SK-N-MC (cell line): ENCODE data around the gene CD69.
A peak's percentile ranks its signal among the peaks of the same experiment; 100 is the strongest.
"Not testable (repeated sequence)": the region's sequence is repeated elsewhere in the genome, so short reads cannot be mapped to it uniquely, and the experiment has no call there.

ENCODE experiments used
- DNase-seq: peaks from one replicate; pipeline ENCODE4 v3.0.0-alpha.2; 2011; ENCODE audit warnings: low read depth, low spot score
- H3K27ac ChIP-seq: fragments of 200-600 bp; sonication (generic); 2 replicates; pipeline ENCODE4 v1.5.1; 2016; ENCODE audit warnings: mixed run types
- H3K36me3 ChIP-seq: fragments of 200-600 bp; sonication (generic); 2 replicates; pipeline ENCODE4 v1.6.1; 2017; ENCODE audit warnings: antibody characterized with exemption, low read length, mixed read lengths; ENCODE audit not compliant: insufficient read depth
- H3K4me3 ChIP-seq: fragments of 200-600 bp; sonication (generic); 2 replicates; pipeline ENCODE4 v1.5.1; 2016
- H3K9ac ChIP-seq: fragments of 200-600 bp; sonication (generic); 2 replicates; pipeline ENCODE4 v1.8.0; 2017; ENCODE audit warnings: mixed run types, mixed read lengths; ENCODE audit not compliant: insufficient read length
- H3K9me3 ChIP-seq: fragments of 200-600 bp; sonication (generic); 2 replicates; pipeline ENCODE4 v1.6.1; 2017; ENCODE audit warnings: low read depth, mild to moderate bottlenecking, antibody characterized with exemption, low read length, moderate library complexity, mixed read lengths
- EZH2 ChIP-seq: fragments of 200-600 bp; sonication (generic); IDR thresholded peaks from one replicate; pipeline ENCODE4 v1.6.1; 2017; ENCODE audit warnings: antibody characterized with exemption
- FOXP2 ChIP-seq: optimal IDR thresholded peaks from 2 replicates; pipeline ENCODE3; 2011; ENCODE audit warnings: mild to moderate bottlenecking, moderate library complexity; ENCODE audit not compliant: insufficient read depth; ENCODE audit errors: extremely low read length, control extremely low read depth
- POLR2AphosphoS5 ChIP-seq: IDR thresholded peaks from 2 replicates; pipeline ENCODE4 v1.6.1; 2012; ENCODE audit warnings: mild to moderate bottlenecking, low read depth, low read length, borderline replicate concordance

Gene CD69

GRCh38 chr12:9708853-9709252, 51.8 kb downstream of the CD69 start:
- Histone ChIP-seq H3K4me3 (no peak overlapping the region), H3K36me3 (no peaks in the 10 kb centered on the region), H3K9me3 (no peaks in the 10 kb centered on the region), H3K27ac (no peak overlapping the region), H3K9ac (no peak overlapping the region)
- TF ChIP-seq POLR2AphosphoS5 (no peak), EZH2 (no peak)
- no peak for DNase-seq

GRCh38 chr12:9707864-9708808, 52.6 kb downstream of the CD69 start:
- no peak overlapping the region for H3K27ac ChIP-seq
- no peak overlapping the region for H3K9ac ChIP-seq
- DNase-seq, result peak; percentile 14
- TF ChIP-seq EZH2, result no peak
- no peak for TF ChIP-seq POLR2AphosphoS5
- TF ChIP-seq FOXP2, result no peak
- no peaks in the 10 kb centered on the region for H3K36me3 ChIP-seq
- no peak overlapping the region for H3K4me3 ChIP-seq
- no peaks in the 10 kb centered on the region for H3K9me3 ChIP-seq

DNA sequence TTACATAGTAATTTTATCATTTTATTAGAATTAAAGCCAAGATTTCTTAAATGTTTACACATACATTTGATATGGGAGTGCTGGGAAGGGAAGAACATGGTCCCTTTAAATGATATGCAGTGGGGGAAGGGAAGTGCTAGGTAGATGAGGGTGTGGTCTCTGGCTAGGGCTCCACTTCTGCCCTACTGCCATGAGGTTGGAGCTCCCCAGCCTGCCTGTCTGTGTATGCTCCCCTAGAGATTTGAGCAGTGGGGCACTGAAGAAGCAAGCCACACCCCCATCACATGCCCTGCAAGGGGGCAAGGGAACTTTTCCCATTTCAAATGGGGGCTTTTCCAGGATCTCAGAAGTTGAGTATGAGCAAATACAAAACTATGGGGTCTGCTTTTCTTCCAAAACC, 53.3 kb downstream of the CD69 start:
- Histone ChIP-seq H3K9me3 (no peaks in the 10 kb centered on the region), H3K27ac (no peak overlapping the region), H3K9ac (no peak overlapping the region), H3K36me3 (no peaks in the 10 kb centered on the region), H3K4me3 (no peak overlapping the region)
- TF ChIP-seq POLR2AphosphoS5, result no peak
- TF ChIP-seq EZH2, result no peak
- no peak for TF ChIP-seq FOXP2
- DNase-seq, result no peak

DNA sequence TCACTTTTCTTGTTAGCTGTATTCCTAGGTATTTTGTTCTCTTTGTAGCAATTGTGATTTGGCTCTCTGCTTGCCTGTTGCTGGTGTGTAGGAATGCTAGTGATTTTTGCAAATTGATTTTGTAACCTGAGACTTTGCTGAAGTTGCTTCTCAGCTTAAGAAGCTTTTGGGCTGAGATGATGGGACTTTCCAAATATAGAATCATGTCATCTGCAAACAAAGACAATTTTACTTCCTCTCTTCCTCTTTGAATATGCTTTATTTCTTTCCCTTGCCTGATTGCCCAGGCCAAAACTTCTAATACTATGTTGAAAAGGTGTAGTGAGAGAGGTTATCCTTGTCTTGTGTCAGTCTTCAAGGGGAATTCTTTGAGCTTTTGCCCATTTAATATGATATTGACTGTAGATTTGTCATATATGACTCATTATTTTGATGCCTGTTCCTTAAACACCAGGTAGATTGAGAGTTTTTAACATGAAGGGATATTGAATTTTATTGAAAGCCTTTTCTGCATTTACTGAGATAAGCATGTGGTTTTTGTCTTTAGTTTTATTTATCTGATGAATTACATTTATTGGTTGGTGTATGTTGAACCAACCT, 54.5 kb downstream of the CD69 start:
- TF ChIP-seq EZH2 (no peak), FOXP2 (no peak)
- H3K9me3 ChIP-seq, result no peaks in the 10 kb centered on the region
- no peak overlapping the region for H3K4me3 ChIP-seq
- no peak for DNase-seq
- no peaks in the 10 kb centered on the region for H3K36me3 ChIP-seq
- H3K27ac ChIP-seq, result no peak overlapping the region
- H3K9ac ChIP-seq, result no peak overlapping the region

DNA sequence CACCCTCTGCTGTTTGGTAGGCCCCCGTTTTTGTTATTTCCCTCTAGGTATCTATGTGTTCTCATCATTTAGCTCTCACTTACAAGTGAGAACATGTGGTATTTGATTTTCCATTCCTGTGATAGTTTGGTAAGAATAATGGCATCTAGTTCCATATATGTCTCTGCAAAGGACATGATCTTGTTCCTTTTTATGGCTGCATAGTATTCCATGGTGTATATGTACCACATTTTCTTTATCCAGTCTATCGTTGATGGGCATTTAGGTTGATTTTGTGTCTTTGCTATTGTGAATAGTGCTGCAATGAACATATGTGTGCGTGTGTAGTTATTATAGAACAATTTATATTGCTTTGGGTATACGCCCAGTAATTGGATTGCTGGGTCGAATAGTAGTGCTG, 56.1 kb downstream of the CD69 start:
- not testable (repeated sequence) for H3K36me3 ChIP-seq, DNase-seq, H3K9ac ChIP-seq, H3K4me3 ChIP-seq, H3K9me3 ChIP-seq, H3K27ac ChIP-seq
